ENCODE measurements around the gene VAC14.

The VAC14 gene

GRCh38 chr16:70662991-70663523, 137.9 kb downstream of the VAC14 start:
- DNase-seq (ENCODE audit: low spot score): no peak

- no peak for DNase-seq (ENCODE audit: low spot score)
Observed at GRCh38 chr16:70661918-70662641, 138.9 kb downstream of the VAC14 start.

DNA sequence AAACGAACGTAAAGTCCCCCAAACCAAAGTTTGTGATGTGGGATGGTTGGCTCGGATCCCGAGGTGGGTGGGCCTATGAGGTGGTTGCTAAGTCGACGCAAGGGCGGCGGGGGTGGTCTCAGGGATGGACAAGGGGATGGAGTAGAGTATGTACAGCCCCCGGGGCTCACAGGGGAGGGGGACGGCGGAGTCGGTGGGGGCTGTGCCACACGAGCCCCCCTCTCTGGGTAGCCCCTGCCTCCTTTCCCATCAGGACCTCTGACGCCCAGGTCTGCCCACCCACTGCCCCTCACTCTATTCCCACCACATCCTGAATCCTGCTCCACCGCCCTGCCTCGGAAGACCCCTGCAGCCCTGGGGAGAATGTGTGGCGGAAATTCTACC, 139.4 kb downstream of the VAC14 start:
- DNase-seq (ENCODE audit: low spot score): no peak

- no peak for DNase-seq (ENCODE audit: low spot score)
Observed at GRCh38 chr16:70660672-70661350, 140.1 kb downstream of the VAC14 start.

DNA sequence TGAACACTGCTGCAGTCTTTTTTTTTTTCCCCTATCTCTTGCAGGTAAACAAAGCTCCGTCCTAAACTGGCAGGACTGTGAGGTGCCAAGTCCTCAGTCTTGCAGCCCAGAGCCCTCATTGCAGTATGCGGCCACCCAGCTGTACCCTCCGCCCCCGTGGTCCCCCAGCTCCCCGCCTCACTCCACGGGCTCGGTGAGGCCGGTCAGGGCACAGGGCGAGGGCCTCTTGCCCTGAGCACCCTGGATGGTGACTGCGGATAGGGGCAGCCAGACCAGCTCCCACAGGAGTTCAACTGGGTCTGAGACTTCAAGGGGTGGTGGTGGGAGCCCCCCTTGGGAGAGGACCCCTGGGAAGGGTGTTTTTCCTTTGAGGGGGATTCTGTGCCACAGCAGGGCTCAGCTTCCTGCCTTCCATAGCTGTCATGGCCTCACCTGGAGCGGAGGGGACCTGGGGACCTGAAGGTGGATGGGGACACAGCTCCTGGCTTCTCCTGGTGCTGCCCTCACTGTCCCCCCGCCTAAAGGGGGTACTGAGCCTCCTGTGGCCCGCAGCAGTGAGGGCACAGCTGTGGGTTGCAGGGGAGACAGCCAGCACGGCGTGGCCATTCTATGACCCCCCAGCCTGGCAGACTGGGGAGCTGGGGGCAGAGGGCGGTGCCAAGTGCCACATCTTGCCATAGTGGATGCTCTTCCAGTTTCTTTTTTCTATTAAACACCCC, 140.8 kb downstream of the VAC14 start:
- DNase-seq (ENCODE audit: low spot score): no peak

GRCh38 chr16:70659546-70659945, 141.4 kb downstream of the VAC14 start:
- DNase-seq (ENCODE audit: low spot score): no peak

DNA sequence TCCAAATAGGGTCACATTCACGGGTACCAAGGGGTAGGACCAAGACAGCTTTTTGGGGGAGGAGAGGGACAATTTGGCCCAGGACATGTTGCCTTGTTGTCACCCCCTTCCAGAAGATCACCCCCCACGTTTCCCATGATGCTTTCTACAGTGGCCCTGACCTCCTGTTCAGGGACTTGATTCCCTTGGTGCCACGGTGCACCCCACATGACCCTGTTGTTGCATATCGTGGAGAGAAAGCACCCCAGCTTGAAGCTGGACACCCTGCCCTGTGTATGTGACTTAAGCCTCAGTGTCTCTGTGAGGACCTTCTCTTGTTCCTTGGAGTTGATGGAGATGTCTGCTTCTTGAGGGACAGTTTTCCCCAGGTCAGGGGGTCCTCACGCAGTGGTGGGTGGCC, 142.0 kb downstream of the VAC14 start:
- DNase-seq (ENCODE audit: low spot score): no peak

DNA sequence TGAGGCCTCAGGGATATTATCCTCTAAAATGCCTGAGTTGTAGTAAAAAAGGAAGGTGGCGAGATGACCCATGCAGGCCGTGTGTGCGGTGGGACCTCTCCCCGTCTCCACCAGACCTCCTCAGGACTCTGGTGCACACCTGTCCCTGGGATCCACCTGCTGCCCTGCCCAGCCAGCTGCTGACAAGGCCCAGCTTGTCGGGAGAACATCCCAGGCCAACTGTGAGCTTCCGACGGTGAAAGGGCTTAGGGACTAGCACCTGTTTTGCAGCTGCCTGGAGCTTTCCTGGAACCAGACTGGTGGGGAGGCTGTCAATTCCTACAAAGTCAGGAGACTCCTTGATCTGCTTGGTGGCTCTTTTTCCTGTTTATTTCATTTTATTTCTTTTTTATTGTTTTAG, 143.0 kb downstream of the VAC14 start:
- DNase-seq (ENCODE audit: low spot score): no peak

- DNase-seq (ENCODE audit: low spot score): no peak
Observed at GRCh38 chr16:70656712-70657263, 144.2 kb downstream of the VAC14 start.

DNA sequence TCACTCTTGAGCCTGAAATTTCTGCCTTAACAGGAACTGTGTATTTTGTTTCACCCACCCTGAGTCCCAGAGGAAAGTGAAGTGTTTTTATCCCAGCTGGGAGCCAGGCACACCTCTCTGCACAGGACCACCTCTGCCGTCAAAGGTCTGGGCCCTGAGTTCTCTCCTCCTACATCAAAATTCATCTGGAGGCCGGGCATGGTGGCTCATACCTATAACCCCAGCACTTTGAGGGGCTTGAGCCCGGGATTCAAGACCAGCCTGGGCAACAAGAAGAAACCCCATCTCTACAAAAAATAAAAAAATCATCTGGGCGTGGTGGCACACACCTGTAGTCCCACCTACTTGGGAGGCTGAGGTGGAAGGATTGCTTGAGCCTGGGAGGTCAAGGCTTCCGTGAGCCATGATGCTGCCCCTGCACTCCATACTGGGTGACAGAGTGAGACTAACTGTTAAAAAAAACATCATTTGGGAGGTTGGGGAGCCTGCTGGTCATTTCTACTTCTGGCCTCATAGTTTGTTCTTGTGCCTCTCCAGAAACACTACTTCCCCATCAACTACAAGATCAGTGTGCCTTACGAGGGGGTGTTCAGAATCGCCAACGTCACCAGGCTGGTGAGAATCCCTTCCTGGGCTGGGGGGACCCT, 144.8 kb downstream of the VAC14 start:
- no peak for DNase-seq (ENCODE audit: low spot score)

- DNase-seq (ENCODE audit: low spot score): peak; percentile 87
Observed at GRCh38 chr16:70653809-70654771, 146.9 kb downstream of the VAC14 start.

DNA sequence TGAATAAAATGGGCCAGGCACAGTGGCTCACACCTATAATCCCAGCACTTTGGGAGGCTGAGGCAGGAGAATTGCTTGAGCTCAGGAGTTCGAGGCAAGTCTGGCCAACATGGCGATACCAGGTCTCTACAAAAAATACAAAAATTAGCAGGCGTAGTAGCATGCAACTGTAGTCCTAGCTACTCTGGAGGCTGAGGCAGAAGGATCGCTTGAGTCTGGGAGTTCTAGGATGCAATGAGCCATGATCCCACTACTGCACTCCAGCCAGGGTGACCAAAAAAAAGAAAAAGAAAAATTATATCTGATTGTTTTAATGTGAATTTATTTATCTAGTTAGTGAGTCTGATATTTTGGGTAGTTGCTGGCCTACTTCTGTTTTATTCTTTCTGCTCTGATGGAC, 147.6 kb downstream of the VAC14 start:
- no peak for DNase-seq (ENCODE audit: low spot score)

DNA sequence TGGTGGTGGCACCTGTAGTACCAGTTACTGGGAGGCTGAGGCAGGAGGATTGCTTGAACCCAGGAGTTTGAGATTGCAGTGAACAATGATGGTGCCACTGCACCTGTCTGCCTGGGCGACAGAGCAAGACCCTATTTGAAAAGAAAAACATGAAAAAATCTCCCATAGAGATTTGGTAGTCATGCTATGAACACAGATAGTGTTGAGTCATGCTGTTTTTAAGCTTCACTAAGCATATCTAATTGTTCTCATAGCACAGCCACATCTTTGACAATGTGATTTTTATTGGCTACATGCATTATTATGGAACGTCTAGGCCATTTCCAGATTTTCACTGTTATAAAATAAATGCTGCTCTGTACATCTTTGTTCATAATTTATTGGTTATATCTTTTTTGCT, 148.6 kb downstream of the VAC14 start:
- DNase-seq (ENCODE audit: low spot score): no peak

GRCh38 chr16:70651524-70651923, 149.4 kb downstream of the VAC14 start:
- DNase-seq (ENCODE audit: low spot score): no peak

DNA sequence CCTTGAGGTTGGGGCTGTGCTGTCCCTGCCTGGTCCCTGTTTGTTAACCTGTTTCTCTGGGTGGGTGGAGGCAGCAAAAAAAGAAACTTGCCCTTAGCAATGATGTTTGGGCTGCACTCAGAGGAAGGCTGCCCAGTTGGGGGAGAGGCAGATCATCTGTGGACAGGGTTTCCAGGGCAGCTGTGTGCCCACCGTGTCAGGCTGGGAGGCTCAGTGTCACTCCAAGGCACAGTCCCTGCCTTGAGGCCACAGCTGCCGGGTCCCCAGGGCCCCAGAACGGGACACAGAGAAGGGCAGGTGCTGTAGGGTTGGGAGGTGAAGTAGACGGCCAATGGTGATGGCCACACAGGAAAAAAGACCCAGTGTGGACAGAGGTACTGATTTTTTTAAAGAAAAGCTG, 150.7 kb downstream of the VAC14 start:
- no peak for DNase-seq (ENCODE audit: low spot score)

DNA sequence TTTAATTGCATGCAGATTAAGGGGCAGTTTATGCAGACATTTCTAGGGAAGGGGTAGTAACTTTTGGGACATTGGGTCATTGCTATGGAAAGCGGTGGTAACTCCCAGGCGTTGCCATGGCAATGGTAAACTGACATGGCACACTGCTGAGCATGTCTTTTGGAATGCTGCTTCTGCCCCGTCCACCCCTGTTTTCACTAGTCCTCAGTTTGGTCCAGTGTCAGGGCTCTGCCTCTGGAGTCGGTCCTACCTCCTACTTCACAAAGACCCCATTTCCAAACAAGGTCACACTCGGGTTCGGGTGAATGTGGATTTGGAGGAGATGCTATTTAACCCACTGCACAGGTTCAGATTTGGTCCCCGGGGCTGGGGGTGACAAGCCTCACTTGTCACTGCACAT, 151.7 kb downstream of the VAC14 start:
- no peak for DNase-seq (ENCODE audit: low spot score)

DNA sequence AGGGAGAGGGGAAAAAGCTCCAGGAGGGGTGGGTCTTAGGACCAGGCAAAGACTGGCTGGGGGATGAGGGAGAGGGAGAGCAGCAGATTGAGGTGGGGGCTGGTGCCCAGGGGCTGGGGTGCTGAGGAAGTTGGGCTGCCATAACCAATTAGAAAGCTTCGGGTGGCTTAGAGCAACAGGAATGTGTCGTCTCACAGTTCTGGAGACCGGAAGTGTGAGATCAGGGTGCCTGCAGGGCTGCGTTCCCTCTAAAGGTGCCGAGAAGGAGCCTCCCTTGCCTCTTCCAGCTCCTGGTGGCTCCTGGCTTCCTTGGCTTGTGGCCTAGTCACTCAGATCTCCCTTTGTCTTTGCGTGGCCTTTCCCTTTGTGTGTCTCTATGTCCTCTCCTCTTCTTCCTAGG, 152.4 kb downstream of the VAC14 start:
- DNase-seq (ENCODE audit: low spot score): no peak

DNA sequence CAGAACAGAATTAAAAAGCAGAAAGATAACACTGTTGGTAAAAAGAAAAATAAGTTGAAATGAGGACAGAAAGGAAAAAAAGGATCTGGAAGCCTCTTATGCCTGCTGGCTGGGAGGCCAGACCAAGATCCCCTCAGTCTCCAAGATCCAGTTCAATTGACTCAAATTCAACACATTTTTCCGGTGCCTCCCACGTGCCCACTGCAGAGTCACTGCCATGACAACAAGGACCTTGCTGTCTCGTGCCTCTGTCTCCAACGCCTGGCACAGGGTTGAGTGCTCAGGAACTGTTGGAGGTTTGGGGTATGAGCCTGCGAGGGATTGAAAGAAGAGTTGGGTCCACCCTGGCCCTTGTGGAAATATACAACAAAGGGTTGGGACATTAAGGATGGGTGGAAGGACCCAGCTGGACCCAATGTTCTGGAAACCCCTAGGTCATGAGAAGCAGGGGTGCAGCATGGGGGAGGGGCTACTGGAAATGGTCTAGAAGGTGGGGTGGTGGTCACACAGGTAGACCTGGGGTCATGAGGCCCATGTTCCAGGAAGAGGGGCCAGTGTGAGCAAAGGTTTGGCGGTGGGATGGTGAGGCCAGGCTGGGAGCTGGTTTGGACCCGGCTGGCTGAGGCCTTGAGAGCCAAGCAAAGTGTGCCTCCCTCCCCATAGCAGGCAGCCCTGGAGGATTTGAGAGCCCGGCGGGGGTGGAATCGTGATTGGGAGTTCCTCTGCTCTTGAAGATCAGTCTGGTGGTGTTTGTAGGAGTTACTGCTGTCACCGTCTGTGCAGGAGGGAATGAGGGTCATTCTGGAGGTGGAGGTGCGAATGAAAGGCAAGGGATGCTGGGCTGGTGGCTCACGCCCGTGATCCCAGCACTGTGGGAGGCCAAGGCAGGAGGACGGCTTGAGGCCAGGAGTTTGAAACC, 153.3 kb downstream of the VAC14 start:
- DNase-seq (ENCODE audit: low spot score): no peak

DNA sequence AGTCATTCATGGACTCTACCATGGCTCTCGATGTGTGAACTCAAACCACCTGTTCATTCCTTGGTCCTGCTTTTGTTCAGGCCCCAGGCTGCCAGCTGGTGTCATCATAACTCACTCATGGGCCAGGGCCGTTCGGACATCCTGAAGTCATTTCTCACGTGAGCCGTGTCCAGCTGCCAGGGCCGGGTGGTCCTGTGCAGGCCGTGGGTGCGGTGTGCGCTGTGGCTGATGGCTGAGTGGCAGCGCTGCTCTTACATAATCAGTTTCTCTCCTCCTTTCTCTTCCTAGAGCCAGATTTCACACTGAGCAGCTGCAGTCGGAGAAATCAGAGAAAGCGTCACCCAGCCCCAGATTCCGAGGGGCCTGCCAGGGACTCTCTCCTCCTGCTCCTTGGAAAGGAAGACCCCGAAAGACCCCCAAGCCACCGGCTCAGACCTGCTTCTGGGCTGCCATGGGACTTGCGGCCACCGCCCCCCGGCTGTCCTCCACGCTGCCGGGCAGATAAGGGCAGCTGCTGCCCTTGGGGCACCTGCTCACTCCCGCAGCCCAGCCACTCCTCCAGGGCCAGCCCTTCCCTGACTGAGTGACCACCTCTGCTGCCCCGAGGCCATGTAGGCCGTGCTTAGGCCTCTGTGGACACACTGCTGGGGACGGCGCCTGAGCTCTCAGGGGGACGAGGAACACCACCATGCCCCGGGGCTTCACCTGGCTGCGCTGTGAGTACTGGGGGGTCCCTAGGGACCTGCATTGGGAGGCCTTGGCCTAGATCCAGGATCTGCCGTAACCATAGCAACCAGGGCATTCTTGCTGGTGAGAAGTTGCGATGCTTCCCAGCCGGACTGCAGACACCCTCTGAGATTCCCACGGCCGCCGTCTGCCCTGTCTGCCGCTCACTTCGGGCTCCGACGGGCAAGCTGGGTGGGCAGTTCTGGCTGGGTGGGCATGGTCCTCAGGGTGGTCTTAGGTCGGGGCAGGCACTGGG, 154.4 kb downstream of the VAC14 start, which contains the start of gene IL34:
TSS of gene IL34 (plus strand) at position 300 of the 982 bp plus-strand sequence. CDS start at position 689, 389 bp downstream.
- no peak for DNase-seq (ENCODE audit: low spot score)
